Myocyte (in vitro differentiated cells): ENCODE measurements around the gene AMOTL1. TPM values are rescaled to one million over a fixed set of nuclear protein-coding genes. Genes with fewer than 3 reads are reported as not detected.
"Not testable (repeated sequence)": the region's sequence is repeated elsewhere in the genome, so short reads cannot be mapped to it uniquely, and the experiment has no call there.

Source experiments
- DNase-seq: peaks from one replicate; pipeline ENCODE4 v3.0.0-alpha.2; 2012; ENCODE audit warnings: low read depth
- total RNA-seq: library from RNA; depleted of rRNA; stranded (reverse); fragments of >200 nt; gene quantifications from 2 replicates; pipeline ENCODE4 v1.2.3, GENCODE V29; 2014

AMOTL1 gene
- total RNA-seq, 1 donor from 2014 or later = 77.3 TPM

- no peak for DNase-seq
Observed at GRCh38 chr11:94791216-94791889, 23.2 kb downstream of the AMOTL1 start.

- DNase-seq = not testable (repeated sequence)
Observed at GRCh38 chr11:94791942-94792341, 23.8 kb downstream of the AMOTL1 start.

DNA sequence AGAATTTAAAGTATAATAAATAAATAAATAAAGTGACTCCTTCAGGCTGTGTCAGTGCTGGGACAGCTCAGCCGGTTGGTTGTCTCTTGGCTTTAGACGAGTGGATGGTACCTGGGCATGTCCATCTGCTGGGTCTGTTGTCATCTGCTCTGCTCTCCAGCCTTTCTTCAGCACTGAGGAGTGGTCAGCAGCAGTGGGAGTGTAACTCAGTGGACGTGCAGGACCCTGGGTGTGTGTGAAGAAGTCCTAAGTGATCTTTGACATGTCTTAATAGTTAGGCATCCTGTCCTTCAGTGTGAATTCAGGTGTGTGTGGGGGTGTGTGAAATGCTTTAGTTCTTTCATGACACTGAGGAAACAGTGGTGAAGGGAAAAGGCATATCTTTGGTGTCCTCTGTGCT lies 24.3 kb downstream of the AMOTL1 start:
- no peak for DNase-seq

GRCh38 chr11:94793002-94793401 lies 24.8 kb downstream of the AMOTL1 start:
- peak; percentile 49 for DNase-seq

GRCh38 chr11:94793822-94794221 lies 25.7 kb downstream of the AMOTL1 start:
- DNase-seq = no peak

DNA sequence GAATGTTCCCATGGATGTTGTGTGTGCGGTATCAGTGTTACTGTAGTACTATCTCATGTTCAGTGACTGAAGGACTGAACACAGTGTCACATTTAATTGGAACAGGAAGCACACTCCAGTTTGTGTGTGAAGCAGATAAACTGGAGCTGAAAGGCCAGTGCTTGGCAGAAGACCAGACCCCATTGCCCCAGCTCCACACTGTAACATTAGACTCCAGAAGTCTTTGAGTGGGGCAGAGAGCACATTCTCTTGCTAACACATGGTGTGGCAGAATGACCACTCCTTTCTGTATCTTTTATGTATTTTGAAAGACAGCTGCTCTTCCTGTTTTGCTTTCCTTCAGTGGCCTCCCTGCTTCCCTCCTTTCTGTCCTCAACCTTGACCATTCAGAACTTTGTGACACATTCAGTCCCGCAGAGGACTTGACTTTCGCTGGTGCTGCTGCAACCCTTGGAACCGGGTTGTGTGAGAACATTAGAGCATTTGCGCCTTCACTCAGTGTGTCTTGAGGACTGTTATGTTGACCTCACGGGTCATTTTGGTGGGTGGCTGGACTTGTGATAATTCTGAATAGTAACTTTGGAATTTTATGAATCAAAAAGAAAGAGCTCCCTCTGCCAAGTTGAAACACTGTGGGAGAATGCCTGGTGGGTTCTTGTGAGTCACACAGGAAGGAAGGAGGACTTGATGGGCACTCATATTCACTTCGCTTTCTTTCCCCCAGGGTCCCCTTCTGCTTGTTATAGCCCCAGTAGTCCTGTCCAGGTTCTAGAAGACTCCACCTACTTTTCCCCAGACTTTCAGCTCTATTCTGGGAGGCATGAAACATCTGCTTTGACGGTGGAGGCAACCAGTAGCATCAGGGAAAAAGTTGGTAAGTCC lies 26.4 kb downstream of the AMOTL1 start:
- peak; percentile 95 for DNase-seq

DNA sequence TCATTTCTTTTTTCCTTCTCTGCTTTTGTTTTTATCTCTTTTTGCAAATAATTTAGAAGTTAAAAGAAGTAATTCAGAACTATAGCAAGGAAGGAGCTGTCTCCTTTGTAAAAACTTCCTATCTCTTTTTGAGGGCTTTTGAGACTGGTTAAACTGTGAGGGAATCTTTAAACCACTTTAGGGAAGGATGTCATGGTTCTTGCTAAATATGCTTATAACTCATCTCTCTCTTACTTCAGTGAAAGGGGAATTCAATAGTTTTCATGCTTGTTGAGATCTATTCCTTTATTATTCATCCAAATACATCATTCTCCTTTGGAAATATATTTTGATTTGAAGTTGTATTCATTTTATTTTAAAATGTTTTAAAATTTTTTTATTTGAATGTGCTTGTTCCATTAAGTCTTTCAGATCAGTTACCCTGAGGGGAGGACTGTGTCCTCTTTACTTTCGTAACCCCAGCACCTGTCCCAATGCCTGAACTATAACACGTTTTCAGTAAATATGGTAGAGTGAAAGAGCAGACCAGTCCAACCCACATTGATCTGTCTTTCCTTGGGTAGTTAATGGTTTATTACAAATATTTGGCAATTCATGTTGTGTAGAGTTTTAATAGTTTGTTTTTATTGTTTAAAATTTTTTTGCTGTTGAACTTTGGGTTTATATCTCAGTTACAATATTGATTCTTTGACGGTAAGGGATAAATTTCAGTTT lies 27.5 kb downstream of the AMOTL1 start:
- DNase-seq = no peak

GRCh38 chr11:94796190-94796580 lies 28.0 kb downstream of the AMOTL1 start:
- no peak for DNase-seq

GRCh38 chr11:94796863-94797262 lies 28.7 kb downstream of the AMOTL1 start:
- DNase-seq = no peak

GRCh38 chr11:94799726-94800125 lies 31.6 kb downstream of the AMOTL1 start:
- DNase-seq = no peak

- no peak for DNase-seq
Observed at GRCh38 chr11:94800414-94800813, 32.3 kb downstream of the AMOTL1 start.

DNA sequence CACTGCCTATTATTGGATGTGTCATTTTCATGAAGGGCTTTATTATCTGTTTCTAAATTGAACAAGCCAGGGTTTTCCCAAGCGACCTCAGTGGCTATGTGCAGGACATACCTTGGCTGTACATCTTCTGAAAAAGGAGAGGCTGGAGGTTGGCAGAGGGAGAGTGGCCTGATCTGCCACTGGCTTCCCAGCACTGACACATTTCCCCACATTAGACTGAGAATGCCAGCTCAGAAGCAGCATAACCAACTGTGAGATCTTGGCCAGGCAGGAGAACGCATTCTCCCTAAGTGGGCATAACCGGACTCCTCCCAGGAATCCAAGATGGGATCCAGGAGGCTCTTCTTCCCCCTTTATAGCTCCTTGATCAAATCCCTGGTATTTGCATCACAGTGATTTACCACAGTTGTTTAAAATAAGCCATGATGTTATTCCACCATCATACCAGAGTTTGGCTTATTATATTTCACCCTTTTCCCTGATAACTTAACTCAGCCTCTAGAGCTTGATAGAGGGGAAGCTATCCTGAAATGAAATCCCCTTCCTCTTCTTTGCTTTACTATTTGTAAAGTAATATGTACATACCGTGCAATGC lies 33.8 kb downstream of the AMOTL1 start:
- DNase-seq = peak; percentile 59

GRCh38 chr11:94802501-94802900 lies 34.3 kb downstream of the AMOTL1 start:
- DNase-seq = no peak

DNA sequence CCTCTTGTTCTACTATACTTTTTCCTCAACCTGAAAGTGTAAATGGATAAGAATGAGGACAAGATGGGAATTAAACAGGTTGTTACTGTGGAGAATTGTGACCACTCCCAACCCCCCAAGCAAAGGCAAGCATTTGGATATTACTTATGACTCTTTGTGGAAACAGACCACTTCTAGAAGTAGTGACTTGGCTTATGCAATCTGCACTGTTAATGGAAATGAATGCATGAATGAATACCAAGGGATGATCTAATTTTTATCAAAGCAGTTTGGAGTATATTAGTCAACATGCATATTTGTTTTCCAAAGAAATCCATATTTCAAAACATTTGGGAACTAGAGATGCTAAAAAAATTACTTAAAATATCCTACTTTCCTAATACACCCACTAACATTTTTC lies 35.3 kb downstream of the AMOTL1 start:
- no peak for DNase-seq

- DNase-seq = no peak
Observed at GRCh38 chr11:94804874-94805273, 36.7 kb downstream of the AMOTL1 start.

DNA sequence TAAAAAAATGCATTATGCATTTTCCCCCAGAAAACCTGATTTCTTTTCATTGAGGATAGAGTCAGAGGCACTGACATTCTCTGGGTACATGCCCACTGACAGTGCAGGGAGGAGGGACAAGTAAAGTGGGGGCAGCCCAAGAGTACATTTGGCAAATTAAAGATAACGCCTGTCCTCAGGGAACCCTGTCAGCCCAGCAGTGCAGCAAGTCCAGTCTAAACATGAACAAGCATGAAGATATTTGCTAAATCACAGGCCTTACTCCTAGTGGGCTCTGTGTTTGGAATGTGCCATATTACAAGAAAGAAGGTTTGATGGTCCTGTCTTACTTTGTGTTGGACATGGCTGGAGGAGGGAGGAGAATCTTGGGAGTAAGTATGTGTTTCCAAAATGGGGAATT lies 37.9 kb downstream of the AMOTL1 start:
- no peak for DNase-seq

- no peak for DNase-seq
Observed at GRCh38 chr11:94806419-94806818, 38.3 kb downstream of the AMOTL1 start.

DNA sequence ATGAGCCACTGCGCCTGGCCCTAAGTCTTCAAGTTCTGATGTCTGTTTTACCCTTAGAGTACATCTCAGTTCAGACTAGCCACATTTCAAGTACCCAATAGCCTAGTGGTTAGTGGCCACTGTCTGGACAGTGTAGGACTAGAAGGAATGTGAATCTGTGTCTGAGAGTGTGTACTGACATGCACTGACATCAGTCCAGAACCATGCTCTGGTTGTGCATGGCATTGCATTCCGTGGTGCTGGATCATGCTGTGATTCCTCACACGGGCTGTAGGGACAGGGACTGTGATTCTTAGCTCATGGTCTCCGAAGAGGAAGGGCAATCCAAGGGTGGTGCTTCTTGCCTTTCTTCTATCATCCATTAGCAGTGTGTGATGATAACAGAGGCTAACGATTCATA lies 41.1 kb downstream of the AMOTL1 start:
- peak; percentile 68 for DNase-seq

GRCh38 chr11:94812724-94813720 lies 44.9 kb downstream of the AMOTL1 start:
- DNase-seq = not testable (repeated sequence)

DNA sequence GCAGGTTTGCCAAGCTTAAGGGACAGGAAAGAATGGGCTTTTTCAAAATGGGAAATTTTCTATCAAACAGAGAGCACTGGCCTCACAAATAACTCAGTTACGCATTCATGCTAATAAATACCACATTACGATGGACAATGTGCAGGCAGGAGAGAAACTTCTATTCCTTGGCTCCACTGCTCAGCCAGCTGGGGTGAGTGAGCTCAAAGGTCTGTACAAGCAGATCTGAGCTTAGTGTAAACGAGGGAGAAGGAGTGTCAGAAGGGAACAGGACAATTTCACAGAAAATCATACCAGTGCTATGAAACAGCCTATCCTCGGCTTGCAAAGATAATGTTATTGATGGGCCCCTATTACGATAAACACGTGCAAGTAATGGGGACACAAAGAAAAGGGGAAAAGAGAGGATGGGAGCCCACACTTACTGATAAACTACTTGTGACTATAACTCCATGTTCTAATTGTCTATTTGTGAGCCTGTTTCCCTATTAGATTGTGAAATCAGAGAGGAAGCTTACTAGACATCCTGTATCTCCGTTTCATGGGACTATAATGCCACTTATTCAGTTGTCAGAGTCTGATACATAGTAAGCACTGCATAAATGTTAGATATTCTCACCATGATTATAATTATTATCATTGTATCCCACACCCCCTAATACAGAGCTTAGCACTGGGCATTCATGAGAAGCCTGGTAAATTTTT lies 46.3 kb downstream of the AMOTL1 start:
- DNase-seq = no peak
